GM19455 (cell line): ENCODE data around the gene CRYZL1.
"Not testable (repeated sequence)": the region's sequence is repeated elsewhere in the genome, so short reads cannot be mapped to it uniquely, and the experiment has no call there.

Experiments
- ATAC-seq: cut with Tn5 transposase; IDR thresholded peaks from one replicate; pipeline ENCODE4 v1.9.1; 2021; ENCODE audit not compliant: unreplicated experiment

Gene CRYZL1

GRCh38 chr21:33640697-33641351 lies 717 bp downstream of the CRYZL1 start:
- ATAC-seq, result no peak

DNA sequence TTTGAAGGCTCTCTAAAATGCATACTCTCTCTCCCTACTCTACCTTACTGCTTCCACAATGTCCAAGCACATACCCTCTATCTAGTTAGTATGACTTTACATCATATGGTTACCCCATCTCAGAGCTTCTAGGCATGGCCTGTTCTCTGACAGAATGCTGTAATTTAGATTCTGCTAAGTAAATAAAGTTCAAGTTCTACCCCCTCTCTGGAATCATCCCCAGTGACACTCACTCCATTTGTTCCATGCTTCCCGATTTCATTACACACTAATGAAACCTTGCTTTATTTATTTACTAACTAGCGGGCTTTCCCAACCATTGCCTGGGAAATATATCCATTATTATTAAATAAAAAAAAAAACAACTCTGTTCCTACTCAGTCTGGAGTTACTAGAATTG lies 7.3 kb downstream of the CRYZL1 start:
- ATAC-seq, result no peak

GRCh38 chr21:33626151-33626550 lies 15.4 kb downstream of the CRYZL1 start:
- not testable (repeated sequence) for ATAC-seq

DNA sequence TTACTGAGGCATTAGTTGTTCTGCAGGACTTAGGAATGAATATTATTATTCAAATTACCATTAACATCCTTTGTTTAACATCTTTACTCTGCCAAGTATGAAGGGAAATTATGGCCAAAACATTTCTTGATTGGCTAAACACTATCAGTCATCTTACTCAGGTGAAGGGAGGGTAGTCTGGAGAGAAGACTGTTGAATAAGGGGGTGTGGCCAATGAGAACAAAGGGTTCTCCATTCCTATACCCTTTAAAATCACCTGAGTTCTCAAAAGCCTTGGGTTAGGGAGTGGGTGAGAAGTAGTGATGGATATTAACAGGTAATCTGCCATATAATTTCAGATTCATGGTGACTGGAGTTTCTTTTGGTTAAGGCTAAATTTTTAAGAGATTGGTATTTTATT lies 19.3 kb downstream of the CRYZL1 start:
- no peak for ATAC-seq

GRCh38 chr21:33619726-33620125 lies 21.8 kb downstream of the CRYZL1 start:
- ATAC-seq, result no peak

DNA sequence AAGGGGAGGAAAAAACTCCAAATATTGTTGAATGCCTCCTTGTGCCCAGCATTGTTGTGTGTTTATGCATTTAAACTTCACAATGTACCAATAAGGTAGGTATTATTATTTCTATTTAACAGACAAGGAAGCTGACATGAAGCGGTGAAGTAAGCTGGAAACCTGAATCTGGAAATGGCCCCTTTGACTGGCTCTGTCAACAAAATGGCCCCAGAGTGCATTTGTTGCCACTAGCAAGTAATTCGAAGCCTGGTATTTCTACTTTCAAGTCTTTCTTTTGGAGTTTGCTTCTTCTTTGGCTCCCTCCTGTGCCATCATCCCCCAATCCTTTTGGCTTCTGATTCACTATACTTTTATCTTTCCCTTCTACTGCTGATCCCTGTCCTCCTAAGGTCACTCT lies 23.1 kb downstream of the CRYZL1 start:
- ATAC-seq, result no peak

- not testable (repeated sequence) for ATAC-seq
Observed at GRCh38 chr21:33617565-33617964, 24.0 kb downstream of the CRYZL1 start.

DNA sequence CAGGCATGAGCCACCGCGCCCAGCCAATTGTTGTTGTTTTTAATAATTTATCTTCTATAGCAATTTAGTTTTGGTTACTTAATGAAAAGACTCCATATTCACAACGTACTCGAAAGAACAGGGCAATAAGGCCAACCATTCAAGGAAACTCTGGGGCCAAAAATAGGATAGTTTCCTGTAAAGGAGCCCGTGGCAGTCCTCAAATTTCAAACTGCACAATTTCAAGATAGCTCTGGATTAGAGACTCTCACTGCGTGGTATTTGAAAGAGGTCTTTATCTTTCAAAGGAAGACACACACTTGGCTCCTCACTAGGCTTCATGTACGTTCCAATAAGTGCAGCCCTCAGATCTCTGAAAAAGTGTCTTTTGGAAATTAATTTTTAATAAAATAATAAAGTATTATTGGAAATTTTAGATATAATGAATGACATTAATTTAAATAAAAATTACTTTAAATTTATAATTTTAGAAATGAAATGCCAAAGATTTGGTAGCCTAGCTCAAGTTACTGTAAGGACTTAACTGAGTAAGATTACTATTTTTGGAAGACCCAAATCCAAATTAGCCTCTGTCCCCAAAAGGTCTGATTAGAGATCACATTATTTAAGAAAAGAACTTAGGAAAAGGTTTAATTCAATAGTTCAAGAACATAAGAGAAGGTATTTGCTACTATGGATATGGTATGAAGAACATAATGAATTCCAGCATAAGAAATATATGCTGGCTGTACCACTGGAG lies 30.4 kb downstream of the CRYZL1 start:
- no peak for ATAC-seq

DNA sequence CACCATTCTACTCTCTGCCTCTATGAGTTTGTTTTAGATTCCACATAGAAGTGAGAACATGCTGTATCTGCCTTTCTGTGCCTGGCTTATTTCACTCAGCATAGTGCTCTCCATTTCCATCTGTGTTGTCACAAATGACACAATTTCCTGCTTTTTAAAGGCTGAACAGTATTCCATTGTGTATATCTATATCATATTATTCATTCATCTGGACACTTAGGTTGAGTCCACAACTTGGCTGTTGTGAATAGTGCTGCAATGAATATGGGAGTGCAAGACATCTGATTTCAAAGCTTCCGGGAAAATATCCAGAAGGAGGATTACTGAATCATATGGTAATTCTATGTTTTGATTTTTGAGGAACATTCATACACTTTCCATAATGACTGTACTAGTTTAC lies 33.0 kb downstream of the CRYZL1 start:
- no peak for ATAC-seq

- no peak for ATAC-seq
Observed at GRCh38 chr21:33598051-33598450, 43.5 kb downstream of the CRYZL1 start.

DNA sequence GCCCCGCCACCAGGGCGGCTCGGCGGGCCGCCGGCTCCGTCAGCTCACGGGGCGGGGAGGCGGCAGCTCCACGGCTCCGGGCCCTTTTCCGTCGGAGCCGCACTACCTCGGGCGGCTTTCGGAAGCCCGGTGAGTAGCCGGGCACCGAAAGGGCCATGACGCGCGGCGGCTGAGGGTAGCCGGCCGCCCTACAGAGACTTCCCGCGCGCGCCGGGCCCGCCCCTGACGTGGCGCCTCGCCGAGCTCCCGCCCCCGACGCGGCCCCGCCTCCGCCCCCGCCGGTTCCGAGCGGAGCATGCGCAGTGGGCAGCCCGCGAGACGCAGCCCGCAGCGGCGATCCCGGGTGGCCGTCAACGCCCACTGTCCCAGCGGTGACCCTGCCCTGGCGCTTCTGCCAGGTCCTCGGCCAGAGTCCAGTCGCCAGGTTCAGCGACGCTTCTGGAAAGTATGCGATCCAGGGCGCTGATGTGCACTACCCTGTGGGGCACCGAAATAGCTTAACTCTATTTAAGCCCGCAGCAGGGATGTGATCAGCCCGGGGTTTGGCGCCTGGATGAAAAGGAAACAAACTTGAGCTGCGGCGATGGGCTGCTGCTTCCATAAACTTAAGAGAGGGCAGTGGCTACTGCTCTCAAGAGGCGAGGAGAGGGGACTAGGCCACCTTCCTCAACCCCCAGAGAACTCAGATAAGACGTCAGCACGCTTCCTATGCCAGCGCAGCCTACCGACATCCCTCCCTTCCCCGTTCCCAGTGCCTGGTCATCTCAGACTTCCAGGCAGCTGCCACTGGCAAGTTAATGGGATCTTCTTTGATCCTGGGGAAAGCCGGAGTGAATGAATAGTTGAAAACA lies 52.8 kb downstream of the CRYZL1 start, which contains the start of gene DONSON:
Gene DONSON, minus strand, starts transcription at position 200 of the 851 bp plus-strand sequence. Its CDS starts 43 bp downstream, at position 157.
- ATAC-seq, result peak; percentile 89

DNA sequence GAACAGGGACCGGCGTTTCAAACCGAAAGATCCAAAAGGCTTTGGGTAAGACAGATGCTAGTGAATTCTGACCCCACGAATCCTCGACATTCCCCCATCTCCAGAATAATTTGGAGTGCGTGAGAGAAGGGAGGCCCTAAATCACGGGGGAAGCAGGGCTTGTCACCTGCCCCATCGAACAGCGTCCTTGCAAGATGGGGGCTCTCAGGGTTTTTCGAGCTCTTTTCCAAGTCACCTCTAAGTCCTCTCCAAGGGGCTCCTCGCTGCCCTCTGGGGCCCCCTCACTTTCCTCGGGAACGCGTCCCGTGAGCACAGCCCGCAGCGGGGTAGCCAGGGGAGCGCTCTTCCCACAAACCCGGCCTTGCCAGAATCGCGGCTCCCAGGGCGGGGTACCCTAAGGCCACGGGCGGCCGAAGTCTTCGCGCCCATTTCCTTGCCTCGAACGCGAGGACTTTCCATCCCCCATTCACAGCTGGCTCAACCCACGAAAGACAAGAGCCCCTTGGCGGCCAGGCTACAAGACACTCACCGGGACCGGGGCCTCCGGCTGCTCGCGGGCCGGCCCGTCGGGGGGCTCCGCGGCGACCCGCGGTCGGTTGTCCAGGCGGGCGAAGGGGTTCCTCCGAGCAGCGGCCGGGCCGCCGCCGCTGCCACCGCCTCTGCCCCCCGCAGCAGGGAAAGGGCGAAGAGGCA lies 53.6 kb downstream of the CRYZL1 start:
- peak; percentile 28 for ATAC-seq

DNA sequence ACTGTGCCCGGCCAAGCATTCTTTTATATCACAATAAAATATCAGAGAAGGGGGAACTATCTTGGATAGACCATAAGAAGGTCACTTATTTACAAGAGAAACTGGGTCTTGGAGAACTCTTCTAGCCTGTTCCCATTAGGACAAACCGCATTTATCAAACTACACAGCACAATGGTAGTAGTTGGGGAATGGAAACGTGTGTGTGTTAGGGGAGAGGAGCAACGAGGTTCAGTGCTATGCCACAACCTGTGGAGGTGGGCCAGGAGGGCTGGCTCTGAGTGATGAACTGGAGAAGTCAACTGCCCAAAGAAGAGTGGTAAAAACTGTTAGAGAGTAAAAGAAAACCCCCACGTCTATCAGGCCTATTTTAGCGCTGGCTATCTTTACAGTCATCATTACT lies 54.6 kb downstream of the CRYZL1 start:
- ATAC-seq, result no peak

DNA sequence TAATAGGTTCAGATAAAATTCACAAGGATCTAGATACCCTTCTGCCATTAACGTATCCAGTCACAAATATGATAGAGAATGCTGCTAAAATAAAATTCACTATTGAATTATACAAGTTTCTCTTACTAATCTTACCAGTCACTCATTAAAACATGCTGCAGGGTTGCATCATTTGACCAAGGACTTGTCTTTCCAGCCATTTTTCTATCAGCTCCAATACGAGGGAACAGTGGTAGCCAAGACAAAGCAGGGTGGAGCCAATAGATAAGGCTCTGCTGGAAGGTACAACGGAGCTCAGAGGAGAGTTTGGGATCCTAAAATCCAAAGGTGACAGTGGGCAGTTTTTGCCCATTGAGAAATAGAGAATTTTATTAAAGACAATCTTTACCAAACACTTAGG lies 57.1 kb downstream of the CRYZL1 start:
- ATAC-seq, result no peak

- no peak for ATAC-seq
Observed at GRCh38 chr21:33578959-33579542, 62.5 kb downstream of the CRYZL1 start.

DNA sequence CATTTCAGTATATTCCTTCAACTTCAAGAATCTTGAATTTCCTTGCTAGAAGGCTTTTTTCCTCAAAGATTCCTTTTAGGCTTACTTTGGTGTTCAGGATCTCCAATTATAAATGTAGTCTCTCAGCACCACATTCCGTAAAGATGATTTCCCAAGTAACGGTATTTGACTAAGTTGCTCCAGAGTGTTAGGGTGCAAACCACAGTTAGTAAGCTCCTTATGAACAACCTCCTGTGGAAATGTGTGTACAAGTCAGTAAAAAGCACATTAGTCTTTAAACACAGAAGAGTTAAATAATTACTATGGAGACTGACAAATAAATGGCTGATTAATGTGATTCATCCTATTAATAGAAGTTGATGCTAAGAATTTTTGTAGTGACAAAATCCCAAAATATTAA lies 63.3 kb downstream of the CRYZL1 start:
- ATAC-seq, result no peak

GRCh38 chr21:33576741-33577141 lies 64.8 kb downstream of the CRYZL1 start:
- not testable (repeated sequence) for ATAC-seq

- ATAC-seq, result no peak
Observed at GRCh38 chr21:33572350-33572749, 69.2 kb downstream of the CRYZL1 start.

GRCh38 chr21:33569991-33570390 lies 71.5 kb downstream of the CRYZL1 start:
- ATAC-seq, result no peak

- no peak for ATAC-seq
Observed at GRCh38 chr21:33568448-33568847, 73.1 kb downstream of the CRYZL1 start.

- no peak for ATAC-seq
Observed at GRCh38 chr21:33567914-33568313, 73.6 kb downstream of the CRYZL1 start.
